Smooth muscle cell (in vitro differentiated cells): ENCODE data around the gene CRYM. TPM values are rescaled to one million over a fixed set of nuclear protein-coding genes. Genes with fewer than 3 reads are reported as not detected.

Experiments used
- DNase-seq: peaks from one replicate; lab custom pipeline; 2025; ENCODE audit not compliant: unreplicated experiment; lab: John Stamatoyannopoulos, UW
- H2AFZ ChIP-seq: fragments of 200-600 bp; sonication (generic); 2 replicates; pipeline ENCODE4 v1.6.0; 2016; ENCODE audit warnings: antibody characterized with exemption, low read depth, mild to moderate bottlenecking
- H3F3A ChIP-seq: fragments of 200-600 bp; sonication (generic); 2 replicates; pipeline ENCODE4 v1.6.0; 2017; ENCODE audit warnings: antibody characterized with exemption, low read depth
- H3K27ac ChIP-seq: fragments of 200-600 bp; sonication (generic); 2 replicates; pipeline ENCODE4 v1.5.1; 2016; ENCODE audit warnings: low read depth, mild to moderate bottlenecking
- H3K27me3 ChIP-seq: fragments of 200-600 bp; sonication (generic); 2 replicates; pipeline ENCODE4 v1.6.1; 2016; ENCODE audit warnings: low read depth, mild to moderate bottlenecking
- H3K36me3 ChIP-seq: fragments of 200-600 bp; sonication (generic); 2 replicates; pipeline ENCODE4 v1.5.1; 2016; ENCODE audit warnings: low read depth
- H3K4me1 ChIP-seq: fragments of 200-600 bp; sonication (generic); 2 replicates; pipeline ENCODE4 v1.5.1; 2016; ENCODE audit warnings: low read depth
- H3K4me2 ChIP-seq: fragments of 200-600 bp; sonication (generic); 2 replicates; pipeline ENCODE4 v1.6.0; 2016; ENCODE audit warnings: mild to moderate bottlenecking
- H3K4me3 ChIP-seq: fragments of 200-600 bp; sonication (generic); 2 replicates; pipeline ENCODE4 v1.5.1; 2016; ENCODE audit warnings: mild to moderate bottlenecking
- H3K79me2 ChIP-seq: fragments of 200-600 bp; sonication (generic); 2 replicates; pipeline ENCODE4 v1.6.0; 2016; ENCODE audit warnings: low read depth, mild to moderate bottlenecking
- H3K9ac ChIP-seq: fragments of 200-600 bp; sonication (generic); 2 replicates; pipeline ENCODE4 v1.6.0; 2016; ENCODE audit warnings: low read depth
- H3K9me3 ChIP-seq: fragments of 200-600 bp; sonication (generic); replicated peaks from 2 replicates; pipeline ENCODE4 v1.5.1; 2016; ENCODE audit warnings: low read depth
- H4K20me1 ChIP-seq: fragments of 200-600 bp; sonication (generic); 2 replicates; pipeline ENCODE4 v1.6.0; 2016; ENCODE audit warnings: low read depth
- CTCF ChIP-seq: fragments of 200-600 bp; sonication (generic); IDR thresholded peaks from 2 replicates; pipeline ENCODE4 v1.5.1; 2017; ENCODE audit warnings: borderline replicate concordance, mild to moderate bottlenecking, antibody characterized with exemption; ENCODE audit not compliant: insufficient read depth, poor library complexity, severe bottlenecking
- WGBS: methylation state at CpG from one replicate; pipeline ENCODE4 v1.1.7; 2016; ENCODE audit warnings: low lambda C conversion rate; 5-methylcytosine and 5-hydroxymethylcytosine counted together
- polyA plus RNA-seq: library from polyadenylated mRNA; unstranded; fragments of >200 nt; fragmentation: Nextera tagmentation; extraction: Ambion mirVana; gene quantifications from 2 replicates; pipeline ENCODE4 v1.2.1, GENCODE V29; 2016
- total RNA-seq: library from RNA; depleted of rRNA; stranded (reverse); fragments of >200 nt; gene quantifications from 2 replicates; pipeline ENCODE4 v1.2.3, GENCODE V29; 2014

CRYM gene
- total and polyA plus RNA-seq, 2 experiments from 2014 or later = not detected

GRCh38 chr16:21279501-21279900, 1.4 kb upstream of the CRYM start:
- H3K4me1 ChIP-seq = peaks cover 6% of the 10 kb centered on the region
- H3K4me2 ChIP-seq = no peak overlapping the region
- H3F3A ChIP-seq = peaks cover 6% of the 10 kb centered on the region
- no peaks in the 10 kb centered on the region for H4K20me1 ChIP-seq
- no peaks in the 10 kb centered on the region for H3K9me3 ChIP-seq
- H3K27ac ChIP-seq = no peak overlapping the region
- H3K79me2 ChIP-seq = no peaks in the 10 kb centered on the region
- no peak for TF ChIP-seq CTCF
- no peaks in the 10 kb centered on the region for H3K36me3 ChIP-seq
- no peak for DNase-seq
- no peak overlapping the region for H2AFZ ChIP-seq
- WGBS = 94% methylated on average over 2 of the region's 2 CpGs
- no peak overlapping the region for H3K9ac ChIP-seq
- no peak overlapping the region for H3K4me3 ChIP-seq
- H3K27me3 ChIP-seq = peaks cover 50% of the 10 kb centered on the region

- no peak for TF ChIP-seq CTCF
- H3K27me3 ChIP-seq = peaks cover 44% of the 10 kb centered on the region
Observed at GRCh38 chr16:21277045-21277926, 804 bp downstream of the CRYM start.

GRCh38 chr16:21276090-21276489, 2.0 kb downstream of the CRYM start:
- H3K9ac ChIP-seq = no peak overlapping the region
- H3K27me3 ChIP-seq = peaks cover 44% of the 10 kb centered on the region
- H3K4me3 ChIP-seq = no peak overlapping the region
- no peak overlapping the region for H2AFZ ChIP-seq
- no peaks in the 10 kb centered on the region for H3F3A ChIP-seq
- peaks cover 8% of the 10 kb centered on the region for H3K4me1 ChIP-seq
- no peak for DNase-seq
- H3K4me2 ChIP-seq = no peak overlapping the region
- no peak for TF ChIP-seq CTCF
- H3K79me2 ChIP-seq = no peaks in the 10 kb centered on the region
- no peaks in the 10 kb centered on the region for H3K9me3 ChIP-seq
- no peak overlapping the region for H3K27ac ChIP-seq
- no peaks in the 10 kb centered on the region for H4K20me1 ChIP-seq
- no peaks in the 10 kb centered on the region for H3K36me3 ChIP-seq
- WGBS = 86% methylated on average over 9 of the region's 9 CpGs

More at GRCh38 chr16:21277045-21277926, 804 bp downstream of the CRYM start:
- H3F3A ChIP-seq = no peaks in the 10 kb centered on the region
- DNase-seq = no peak
- H3K9ac ChIP-seq = no peak overlapping the region
- no peaks in the 10 kb centered on the region for H4K20me1 ChIP-seq
- 82% methylated on average over 17 of the region's 17 CpGs for WGBS
- no peak overlapping the region for H2AFZ ChIP-seq
- H3K79me2 ChIP-seq = no peaks in the 10 kb centered on the region
- peak overlapping the region; percentile 88 for H3K4me2 ChIP-seq
- no peaks in the 10 kb centered on the region for H3K9me3 ChIP-seq
- peaks cover 8% of the 10 kb centered on the region for H3K4me1 ChIP-seq
- H3K36me3 ChIP-seq = no peaks in the 10 kb centered on the region
- no peak overlapping the region for H3K27ac ChIP-seq
- H3K4me3 ChIP-seq = peak overlapping the region; percentile 60
